SK-N-SH treated with all-trans-retinoic acid at 6 μM for 48 hours (cell line): ENCODE data around the gene EPN1.

Experiments
- ATAC-seq: fragments of 200-7000 bp; cut with Tn5 transposase; 3 replicates; pipeline ENCODE4 v1.9.1; 2020; ENCODE audit warnings: mild to moderate bottlenecking, moderate library complexity
- ARNTL ChIP-seq: fragments of 450-650 bp; formaldehyde crosslinking; IDR thresholded peaks from 2 replicates; pipeline ENCODE4 v1.5.0; 2020; ENCODE audit warnings: low read depth, mild to moderate bottlenecking, moderate library complexity, borderline replicate concordance
- BACH2 ChIP-seq: fragments of 250-450 bp; sonication (Bioruptor Pico); IDR thresholded peaks from 2 replicates; pipeline ENCODE4 v1.9.0; 2021; ENCODE audit warnings: mild to moderate bottlenecking, borderline replicate concordance
- CSDC2 ChIP-seq: fragments of 250-450 bp; sonication (Bioruptor Pico); IDR thresholded peaks from 2 replicates; pipeline ENCODE4 v1.5.0; 2020; ENCODE audit warnings: mild to moderate bottlenecking, moderate library complexity
- ESRRG ChIP-seq: fragments of 250-450 bp; sonication (Bioruptor Pico); IDR thresholded peaks from 2 replicates; pipeline ENCODE4 v1.6.1; 2021; ENCODE audit warnings: mild to moderate bottlenecking
- GLIS3 ChIP-seq: fragments of 250-450 bp; sonication (Bioruptor Pico); IDR thresholded peaks from 2 replicates; pipeline ENCODE4 v1.5.0; 2020; ENCODE audit warnings: mild to moderate bottlenecking, moderate library complexity
- ISL1 ChIP-seq: fragments of 250-450 bp; sonication (Bioruptor Pico); IDR thresholded peaks from 2 replicates; pipeline ENCODE4 v2.1.2; 2022; ENCODE audit warnings: mild to moderate bottlenecking, moderate library complexity
- OSR1 ChIP-seq: fragments of 250-450 bp; sonication (Bioruptor Pico); IDR thresholded peaks from 2 replicates; pipeline ENCODE4 v1.8.0; 2022; ENCODE audit warnings: moderate library complexity, mild to moderate bottlenecking, inconsistent platforms
- PPARA ChIP-seq: fragments of 250-450 bp; sonication (Bioruptor Pico); IDR thresholded peaks from 2 replicates; pipeline ENCODE4 v1.5.0; 2020; ENCODE audit warnings: mild to moderate bottlenecking, borderline replicate concordance
- TCF4 ChIP-seq: fragments of 250-450 bp; sonication (Bioruptor Pico); IDR thresholded peaks from 2 replicates; pipeline ENCODE4 v1.8.0; 2021; ENCODE audit warnings: mild to moderate bottlenecking, moderate library complexity, borderline replicate concordance
- TOX ChIP-seq: fragments of 250-450 bp; sonication (Bioruptor Pico); IDR thresholded peaks from 2 replicates; pipeline ENCODE4 v1.8.0; 2021; ENCODE audit warnings: mild to moderate bottlenecking, moderate library complexity, borderline replicate concordance
- ZC3H10 ChIP-seq: fragments of 250-450 bp; sonication (Bioruptor Pico); IDR thresholded peaks from 2 replicates; pipeline ENCODE4 v1.5.1; 2021; ENCODE audit warnings: mild to moderate bottlenecking, moderate library complexity
- ZFP3 ChIP-seq: fragments of 250-450 bp; sonication (Bioruptor Pico); IDR thresholded peaks from 2 replicates; pipeline ENCODE4 v1.5.0; 2020; ENCODE audit warnings: mild to moderate bottlenecking, moderate library complexity
- ZFP30 ChIP-seq: fragments of 450-650 bp; formaldehyde crosslinking; IDR thresholded peaks from 2 replicates; pipeline ENCODE4 v1.5.0; 2022; ENCODE audit warnings: mild to moderate bottlenecking, moderate library complexity
- ZNF70 ChIP-seq: fragments of 450-650 bp; formaldehyde crosslinking; IDR thresholded peaks from 2 replicates; pipeline ENCODE4 v1.5.0; 2020; ENCODE audit warnings: mild to moderate bottlenecking, moderate library complexity
- ZNF8 ChIP-seq: fragments of 450-650 bp; formaldehyde crosslinking; IDR thresholded peaks from 2 replicates; pipeline ENCODE4 v1.5.0; 2020; ENCODE audit warnings: mild to moderate bottlenecking, moderate library complexity
- TF ChIP-seq, protein P1 (sequence below): fragments of 250-450 bp; sonication (Bioruptor Pico); IDR thresholded peaks from 2 replicates; pipeline ENCODE4 v1.8.0; 2021; ENCODE audit warnings: low read depth, mild to moderate bottlenecking, moderate library complexity, borderline replicate concordance
- TF ChIP-seq, protein P2 (sequence below): fragments of 250-450 bp; sonication (Bioruptor Pico); IDR thresholded peaks from 2 replicates; pipeline ENCODE4 v1.5.1; 2021; ENCODE audit warnings: mild to moderate bottlenecking, moderate library complexity
- TF ChIP-seq, protein P3 (sequence below): fragments of 250-450 bp; sonication (Bioruptor Pico); IDR thresholded peaks from 2 replicates; pipeline ENCODE4 v1.5.1; 2020; ENCODE audit warnings: low read depth, mild to moderate bottlenecking, moderate library complexity
- TF ChIP-seq, protein P4 (sequence below): fragments of 250-450 bp; sonication (Bioruptor Pico); IDR thresholded peaks from 2 replicates; pipeline ENCODE4 v1.8.0; 2020; ENCODE audit warnings: mild to moderate bottlenecking, moderate library complexity, borderline replicate concordance
- TF ChIP-seq, protein P5 (sequence below): fragments of 250-450 bp; sonication (Bioruptor Pico); IDR thresholded peaks from 2 replicates; pipeline ENCODE4 v1.5.0; 2020; ENCODE audit warnings: mild to moderate bottlenecking, moderate library complexity

Gene EPN1

DNA sequence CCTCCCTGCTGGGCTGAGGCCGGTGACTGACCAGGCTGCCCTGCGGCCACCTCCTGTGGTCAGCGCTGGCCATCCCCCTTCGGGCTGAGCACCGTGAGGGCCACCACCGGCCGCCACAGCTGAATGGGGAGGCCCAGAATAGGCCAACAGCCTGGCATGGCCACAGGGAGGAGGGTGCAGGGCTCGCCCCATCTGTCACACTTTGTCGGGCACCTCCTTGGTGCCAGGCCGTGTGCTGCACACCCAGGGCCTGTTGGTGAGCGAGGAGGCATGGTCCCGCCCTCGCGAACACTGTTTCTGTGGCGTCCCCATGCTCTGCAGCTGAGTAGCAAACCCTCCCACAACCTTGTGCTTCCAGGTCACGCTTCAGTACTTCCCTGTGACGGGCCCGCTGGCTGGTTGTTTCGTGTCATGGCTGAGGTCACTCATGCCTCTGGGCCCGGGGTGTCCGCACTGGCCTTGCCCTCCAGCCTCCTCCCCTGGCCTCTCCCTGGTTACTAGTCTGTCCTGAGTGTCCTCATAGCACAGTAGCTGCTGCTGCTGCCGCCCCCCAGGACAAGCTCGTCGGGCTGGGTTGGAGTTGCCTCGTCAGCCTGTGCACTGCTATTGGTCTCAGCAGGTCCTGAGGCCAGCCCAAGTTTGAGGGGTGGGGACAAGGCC lies 15.2 kb downstream of the EPN1 start:
- no peak for TF ChIP-seq CSDC2 (CRISPR knock-in tag)
- TF ChIP-seq PPARA (CRISPR knock-in tag), result no peak
- TF ChIP-seq BACH2 (CRISPR knock-in tag), result no peak
- TF ChIP-seq, protein P1, sequence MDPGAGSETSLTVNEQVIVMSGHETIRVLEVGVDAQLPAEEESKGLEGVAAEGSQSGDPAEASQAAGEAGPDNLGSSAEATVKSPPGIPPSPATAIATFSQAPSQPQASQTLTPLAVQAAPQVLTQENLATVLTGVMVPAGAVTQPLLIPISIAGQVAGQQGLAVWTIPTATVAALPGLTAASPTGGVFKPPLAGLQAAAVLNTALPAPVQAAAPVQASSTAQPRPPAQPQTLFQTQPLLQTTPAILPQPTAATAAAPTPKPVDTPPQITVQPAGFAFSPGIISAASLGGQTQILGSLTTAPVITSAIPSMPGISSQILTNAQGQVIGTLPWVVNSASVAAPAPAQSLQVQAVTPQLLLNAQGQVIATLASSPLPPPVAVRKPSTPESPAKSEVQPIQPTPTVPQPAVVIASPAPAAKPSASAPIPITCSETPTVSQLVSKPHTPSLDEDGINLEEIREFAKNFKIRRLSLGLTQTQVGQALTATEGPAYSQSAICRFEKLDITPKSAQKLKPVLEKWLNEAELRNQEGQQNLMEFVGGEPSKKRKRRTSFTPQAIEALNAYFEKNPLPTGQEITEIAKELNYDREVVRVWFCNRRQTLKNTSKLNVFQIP (CRISPR knock-in tag), result no peak
- TF ChIP-seq, protein P2, sequence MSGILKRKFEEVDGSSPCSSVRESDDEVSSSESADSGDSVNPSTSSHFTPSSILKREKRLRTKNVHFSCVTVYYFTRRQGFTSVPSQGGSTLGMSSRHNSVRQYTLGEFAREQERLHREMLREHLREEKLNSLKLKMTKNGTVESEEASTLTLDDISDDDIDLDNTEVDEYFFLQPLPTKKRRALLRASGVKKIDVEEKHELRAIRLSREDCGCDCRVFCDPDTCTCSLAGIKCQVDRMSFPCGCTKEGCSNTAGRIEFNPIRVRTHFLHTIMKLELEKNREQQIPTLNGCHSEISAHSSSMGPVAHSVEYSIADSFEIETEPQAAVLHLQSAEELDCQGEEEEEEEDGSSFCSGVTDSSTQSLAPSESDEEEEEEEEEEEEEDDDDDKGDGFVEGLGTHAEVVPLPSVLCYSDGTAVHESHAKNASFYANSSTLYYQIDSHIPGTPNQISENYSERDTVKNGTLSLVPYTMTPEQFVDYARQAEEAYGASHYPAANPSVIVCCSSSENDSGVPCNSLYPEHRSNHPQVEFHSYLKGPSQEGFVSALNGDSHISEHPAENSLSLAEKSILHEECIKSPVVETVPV, result no peak
- no peak for TF ChIP-seq ZNF8 (CRISPR knock-in tag)
- TF ChIP-seq ZFP30 (CRISPR knock-in tag), result no peak
- TF ChIP-seq OSR1 (CRISPR knock-in tag), result no peak
- no peak for TF ChIP-seq TOX (CRISPR knock-in tag)
- no peak for TF ChIP-seq ARNTL (CRISPR knock-in tag)
- no peak for TF ChIP-seq ZFP3 (CRISPR knock-in tag)
- TF ChIP-seq, protein P3, sequence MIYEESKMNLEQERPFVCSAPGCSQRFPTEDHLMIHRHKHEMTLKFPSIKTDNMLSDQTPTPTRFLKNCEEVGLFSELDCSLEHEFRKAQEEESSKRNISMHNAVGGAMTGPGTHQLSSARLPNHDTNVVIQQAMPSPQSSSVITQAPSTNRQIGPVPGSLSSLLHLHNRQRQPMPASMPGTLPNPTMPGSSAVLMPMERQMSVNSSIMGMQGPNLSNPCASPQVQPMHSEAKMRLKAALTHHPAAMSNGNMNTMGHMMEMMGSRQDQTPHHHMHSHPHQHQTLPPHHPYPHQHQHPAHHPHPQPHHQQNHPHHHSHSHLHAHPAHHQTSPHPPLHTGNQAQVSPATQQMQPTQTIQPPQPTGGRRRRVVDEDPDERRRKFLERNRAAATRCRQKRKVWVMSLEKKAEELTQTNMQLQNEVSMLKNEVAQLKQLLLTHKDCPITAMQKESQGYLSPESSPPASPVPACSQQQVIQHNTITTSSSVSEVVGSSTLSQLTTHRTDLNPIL, result no peak
- TF ChIP-seq, protein P4, sequence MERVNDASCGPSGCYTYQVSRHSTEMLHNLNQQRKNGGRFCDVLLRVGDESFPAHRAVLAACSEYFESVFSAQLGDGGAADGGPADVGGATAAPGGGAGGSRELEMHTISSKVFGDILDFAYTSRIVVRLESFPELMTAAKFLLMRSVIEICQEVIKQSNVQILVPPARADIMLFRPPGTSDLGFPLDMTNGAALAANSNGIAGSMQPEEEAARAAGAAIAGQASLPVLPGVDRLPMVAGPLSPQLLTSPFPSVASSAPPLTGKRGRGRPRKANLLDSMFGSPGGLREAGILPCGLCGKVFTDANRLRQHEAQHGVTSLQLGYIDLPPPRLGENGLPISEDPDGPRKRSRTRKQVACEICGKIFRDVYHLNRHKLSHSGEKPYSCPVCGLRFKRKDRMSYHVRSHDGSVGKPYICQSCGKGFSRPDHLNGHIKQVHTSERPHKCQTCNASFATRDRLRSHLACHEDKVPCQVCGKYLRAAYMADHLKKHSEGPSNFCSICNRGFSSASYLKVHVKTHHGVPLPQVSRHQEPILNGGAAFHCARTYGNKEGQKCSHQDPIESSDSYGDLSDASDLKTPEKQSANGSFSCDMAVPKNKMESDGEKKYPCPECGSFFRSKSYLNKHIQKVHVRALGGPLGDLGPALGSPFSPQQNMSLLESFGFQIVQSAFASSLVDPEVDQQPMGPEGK (CRISPR knock-in tag), result no peak
- no peak for TF ChIP-seq ESRRG (CRISPR knock-in tag)
- TF ChIP-seq ZC3H10, result no peak
- TF ChIP-seq TCF4 (CRISPR knock-in tag), result no peak
- no peak for TF ChIP-seq ZNF70
- TF ChIP-seq ISL1 (CRISPR knock-in tag), result no peak
- TF ChIP-seq, protein P5, sequence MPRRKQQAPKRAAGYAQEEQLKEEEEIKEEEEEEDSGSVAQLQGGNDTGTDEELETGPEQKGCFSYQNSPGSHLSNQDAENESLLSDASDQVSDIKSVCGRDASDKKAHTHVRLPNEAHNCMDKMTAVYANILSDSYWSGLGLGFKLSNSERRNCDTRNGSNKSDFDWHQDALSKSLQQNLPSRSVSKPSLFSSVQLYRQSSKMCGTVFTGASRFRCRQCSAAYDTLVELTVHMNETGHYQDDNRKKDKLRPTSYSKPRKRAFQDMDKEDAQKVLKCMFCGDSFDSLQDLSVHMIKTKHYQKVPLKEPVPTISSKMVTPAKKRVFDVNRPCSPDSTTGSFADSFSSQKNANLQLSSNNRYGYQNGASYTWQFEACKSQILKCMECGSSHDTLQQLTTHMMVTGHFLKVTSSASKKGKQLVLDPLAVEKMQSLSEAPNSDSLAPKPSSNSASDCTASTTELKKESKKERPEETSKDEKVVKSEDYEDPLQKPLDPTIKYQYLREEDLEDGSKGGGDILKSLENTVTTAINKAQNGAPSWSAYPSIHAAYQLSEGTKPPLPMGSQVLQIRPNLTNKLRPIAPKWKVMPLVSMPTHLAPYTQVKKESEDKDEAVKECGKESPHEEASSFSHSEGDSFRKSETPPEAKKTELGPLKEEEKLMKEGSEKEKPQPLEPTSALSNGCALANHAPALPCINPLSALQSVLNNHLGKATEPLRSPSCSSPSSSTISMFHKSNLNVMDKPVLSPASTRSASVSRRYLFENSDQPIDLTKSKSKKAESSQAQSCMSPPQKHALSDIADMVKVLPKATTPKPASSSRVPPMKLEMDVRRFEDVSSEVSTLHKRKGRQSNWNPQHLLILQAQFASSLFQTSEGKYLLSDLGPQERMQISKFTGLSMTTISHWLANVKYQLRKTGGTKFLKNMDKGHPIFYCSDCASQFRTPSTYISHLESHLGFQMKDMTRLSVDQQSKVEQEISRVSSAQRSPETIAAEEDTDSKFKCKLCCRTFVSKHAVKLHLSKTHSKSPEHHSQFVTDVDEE (CRISPR knock-in tag), result no peak

DNA sequence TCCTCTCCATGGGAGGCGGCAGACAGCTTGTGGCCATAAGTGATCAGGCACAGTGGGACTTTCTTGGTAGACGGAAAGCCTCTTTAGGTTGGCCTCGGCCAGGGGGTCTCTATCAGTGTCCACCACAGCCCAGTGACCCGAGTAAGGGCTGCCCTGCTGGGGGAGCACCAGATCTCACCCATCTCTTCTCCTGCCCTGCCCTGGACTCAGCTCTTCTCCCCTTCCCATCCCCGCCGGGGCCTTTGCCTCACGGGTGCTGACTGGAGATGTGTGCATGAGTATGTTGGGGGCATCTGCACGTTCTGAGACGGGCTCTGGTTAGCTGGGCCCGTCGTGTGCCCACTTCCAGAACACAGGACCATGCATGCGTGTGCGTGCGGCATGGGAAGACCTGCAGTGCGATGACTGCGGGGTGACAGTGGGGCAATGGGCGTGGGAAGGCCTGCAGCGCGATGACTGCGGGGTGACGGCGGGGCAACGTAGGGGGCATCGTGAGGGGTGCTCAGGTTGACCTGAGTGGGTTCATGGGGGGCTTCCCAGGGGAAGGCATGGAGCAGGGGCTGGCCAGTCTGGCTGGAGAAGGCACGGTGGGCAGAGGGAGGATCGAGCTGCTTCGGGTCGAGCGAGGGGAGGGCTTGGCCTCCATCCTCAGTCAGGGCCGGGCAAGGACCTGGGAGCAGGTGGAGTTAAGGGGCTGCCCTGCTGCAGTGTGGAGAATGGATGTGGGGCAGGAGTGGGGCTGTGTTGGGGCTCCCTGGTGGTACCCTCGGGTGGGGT lies 15.9 kb downstream of the EPN1 start:
- ATAC-seq, result no peak
- TF ChIP-seq, protein P3, result no peak
- TF ChIP-seq ZFP30 (CRISPR knock-in tag), result no peak
- TF ChIP-seq PPARA (CRISPR knock-in tag), result no peak
- TF ChIP-seq GLIS3, result no peak
- TF ChIP-seq ZC3H10, result no peak
- TF ChIP-seq ZNF8 (CRISPR knock-in tag), result no peak
- TF ChIP-seq TCF4 (CRISPR knock-in tag), result no peak
- TF ChIP-seq, protein P5 (CRISPR knock-in tag), result no peak
- TF ChIP-seq ZFP3 (CRISPR knock-in tag), result no peak
- no peak for TF ChIP-seq CSDC2 (CRISPR knock-in tag)
- TF ChIP-seq, protein P1 (CRISPR knock-in tag), result no peak
- no peak for TF ChIP-seq ARNTL (CRISPR knock-in tag)

More for the DNA sequence above, 15.2 kb downstream of the EPN1 start:
- ATAC-seq, result no peak
